Endothelial cell of umbilical vein (primary cell): Measurements from ENCODE around the gene LCTL. TPM values are rescaled to one million over a fixed set of nuclear protein-coding genes. Genes with fewer than 3 reads are reported as not detected.

Source experiments
- BruUV-seq: library from RNA; stranded (reverse); fragments of 400-500 nt; replicated peaks from 2 replicates; lab custom pipeline; 2021; lab: Mats Ljungman, UMichigan
- CTCF ChIA-PET: fragments of 300-600, 350-600 bp; sonication (Branson Sonifier 250); formaldehyde crosslinking; loops from one replicate; lab custom pipeline; 2021; ENCODE audit warnings: antibody characterized with exemption, inconsistent platforms; lab: Charles Lee
- POLR2A ChIA-PET: fragments of 300-600, 350-600 bp; sonication (Branson Sonifier 250); formaldehyde crosslinking; loops from one replicate; lab custom pipeline; 2021; ENCODE audit warnings: antibody characterized with exemption, inconsistent platforms; lab: Charles Lee
- DNase-seq: peaks from one replicate; pipeline ENCODE4 v3.0.0-alpha.2; 2011; ENCODE audit warnings: low read depth, low spot score
- FAIRE-seq: peaks from 2 replicates; lab custom pipeline; 2011; peaks lifted over from hg19 to GRCh38; lab: Jason Lieb, UNC
- H2AFZ ChIP-seq: 2 replicates; pipeline ENCODE4 v1.6.0; 2012; ENCODE audit warnings: low read depth, low read length, control low read depth, inconsistent platforms
- H3K27ac ChIP-seq: 2 replicates; pipeline ENCODE4 v1.5.1; 2011; ENCODE audit warnings: low read depth, mild to moderate bottlenecking, control low read depth, low read length, moderate library complexity; ENCODE audit not compliant: insufficient read depth
- H3K27me3 ChIP-seq, 2 experiments: 2 replicates each; pipeline versions ENCODE4 v1.6.0 to v1.6.1; 2011; ENCODE audit warnings: low read length in 2 of 2, mixed read lengths in 1 of 2; ENCODE audit not compliant: control insufficient read depth in 2 of 2, insufficient read depth in 2 of 2
- H3K36me3 ChIP-seq, 2 experiments: 2 replicates in 1 of 2; 3 replicates in 1 of 2; pipeline ENCODE4 v1.5.1; 2011; ENCODE audit warnings: low read length in 2 of 2, mild to moderate bottlenecking in 1 of 2, moderate library complexity in 1 of 2; ENCODE audit not compliant: control insufficient read depth in 2 of 2, insufficient read depth in 2 of 2; ENCODE audit errors: extremely low read depth in 1 of 2
- H3K4me1 ChIP-seq: 3 replicates; pipeline ENCODE4 v1.5.1; 2011; ENCODE audit warnings: mild to moderate bottlenecking, low read length; ENCODE audit not compliant: control insufficient read depth, insufficient read depth; ENCODE audit errors: extremely low read depth
- H3K4me2 ChIP-seq: 2 replicates; pipeline ENCODE4 v1.6.1; 2011; ENCODE audit warnings: low read length, control low read depth, mixed read lengths; ENCODE audit not compliant: insufficient read depth
- H3K4me3 ChIP-seq, 3 experiments: fragments of 200-600 bp in 1 of 3; sonication (generic), shearing (Covaris generic) in 1 of 3; replicated peaks in 1 of 3; 2 replicates each; pipeline ENCODE4 v1.5.1; 2011 to 2016; ENCODE audit warnings: control low read depth in 3 of 3, low read length in 3 of 3, mild to moderate bottlenecking in 2 of 3, inconsistent platforms in 1 of 3, low read depth in 1 of 3, moderate library complexity in 1 of 3; ENCODE audit not compliant: insufficient read depth in 1 of 3
- H3K79me2 ChIP-seq: 2 replicates; pipeline ENCODE4 v1.6.0; 2012; ENCODE audit warnings: low read length, inconsistent platforms; ENCODE audit not compliant: control insufficient read depth, insufficient read depth
- H3K9ac ChIP-seq: replicated peaks from 2 replicates; pipeline ENCODE3; 2011; ENCODE audit warnings: low read length, control low read depth; ENCODE audit not compliant: insufficient read depth; ENCODE audit errors: extremely low read depth
- H3K9me1 ChIP-seq: replicated peaks from 3 replicates; pipeline ENCODE4 v1.6.0; 2011; ENCODE audit warnings: mild to moderate bottlenecking, low read length; ENCODE audit not compliant: control insufficient read depth, insufficient read depth; ENCODE audit errors: extremely low read depth
- H3K9me3 ChIP-seq: replicated peaks from 2 replicates; pipeline ENCODE4 v1.5.1; 2012; ENCODE audit warnings: low read length, inconsistent platforms; ENCODE audit not compliant: control insufficient read depth, insufficient read depth
- H4K20me1 ChIP-seq: replicated peaks from 2 replicates; pipeline ENCODE3; 2011; ENCODE audit warnings: mild to moderate bottlenecking, low read length; ENCODE audit not compliant: control insufficient read depth, insufficient read depth; ENCODE audit errors: extremely low read depth
- FOS ChIP-seq: IDR thresholded peaks from 2 replicates; pipeline ENCODE4 v1.6.1; 2011; ENCODE audit warnings: mild to moderate bottlenecking, low read length, moderate library complexity, borderline replicate concordance; ENCODE audit not compliant: insufficient read depth
- POLR2A ChIP-seq: IDR thresholded peaks from 2 replicates; pipeline ENCODE4 v1.6.1; 2012; ENCODE audit warnings: low read depth, mild to moderate bottlenecking, control low read depth, low read length
- POLR2AphosphoS5 ChIP-seq: IDR thresholded peaks from 2 replicates; pipeline ENCODE4 v1.6.1; 2012; ENCODE audit warnings: low read depth, mild to moderate bottlenecking, control low read depth, low read length, moderate library complexity; ENCODE audit not compliant: insufficient read depth
- dilution Hi-C: fragments of 300-500 bp; cut with MboI; formaldehyde crosslinking; loops from one replicate; pipeline ENCODE4 v1.15.0; 2019; ENCODE audit warnings: low sequenced_read_pairs; ENCODE audit not compliant: extremely low pct_ligation_motif_present
- intact Hi-C: fragments of 100-400 bp; cut with micrococcal nuclease; formaldehyde crosslinking; loops from one replicate; pipeline ENCODE4 v1.10.0; 2022
- polyA plus RNA-seq, 4 experiments: library from polyadenylated mRNA; depleted of rRNA in 3 of 4; stranded (reverse) in 3 of 4; unstranded in 1 of 4; fragments of >200 nt; gene quantifications; 2 replicates each; pipeline versions ENCODE4 v1.2.1 to v1.2.3, GENCODE V29; 2011 to 2012; ENCODE audit warnings: missing spikeins in 1 of 4
- total RNA-seq: library from RNA; stranded (reverse); gene quantifications from 2 replicates; pipeline ENCODE4 v1.2.3, GENCODE V29; 2021
- TF ChIP-seq, protein P1 (sequence below): IDR thresholded peaks from 2 replicates; pipeline ENCODE4 v1.6.1; 2011; ENCODE audit not compliant: insufficient read depth, insufficient read length

Gene LCTL
- total and polyA plus RNA-seq, 2 donors (not counting 3 experiments of a cell fraction or from before 2014, with no cell fraction given): 0.04 TPM; not detected in 1

DNA sequence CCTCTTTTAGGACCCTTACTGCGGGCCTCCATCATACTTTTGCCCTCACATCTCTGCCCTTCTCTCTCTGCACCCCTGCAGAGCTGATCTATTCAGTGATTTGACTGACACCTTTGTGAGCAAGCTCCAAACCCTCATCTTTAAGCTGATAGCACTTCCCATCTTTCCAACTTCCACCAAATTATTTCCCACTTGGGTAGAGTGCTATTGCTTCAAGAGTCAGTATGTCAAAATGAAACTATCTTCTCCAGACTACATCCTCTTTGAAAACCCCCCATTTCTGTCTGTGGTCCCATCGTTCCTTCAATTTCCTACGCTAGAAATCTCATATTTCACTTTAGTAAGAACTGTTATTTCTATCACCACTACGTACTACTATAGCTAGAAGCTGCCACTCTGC, 41.0 kb downstream of the LCTL start:
- DNase-seq (no peak), FAIRE-seq (no peak)
- CTCF ChIA-PET: interaction anchor here (1.1 to 1.5 kb wide), 3 partner anchors 15 to 42 kb away, joined by 3 to 4 read pairs (median 3); no protein-coding TSS in a partner anchor
- Histone ChIP-seq H3K27me3 (no peaks in the 10 kb centered on the region), H4K20me1 (no peaks in the 10 kb centered on the region), H3K9me1 (no peaks in the 10 kb centered on the region), H3K4me1 (no peaks in the 10 kb centered on the region), H3K36me3 (peaks cover 4 to 7% of the 10 kb centered on the region in 2 experiments), H2AFZ (no peak overlapping the region), H3K27ac (no peak overlapping the region), H3K9me3 (no peaks in the 10 kb centered on the region), H3K4me3 (no peak overlapping the region), H3K79me2 (no peaks in the 10 kb centered on the region), H3K4me2 (no peak overlapping the region), H3K9ac (no peak overlapping the region)
- dilution Hi-C loops (no loop called here), intact Hi-C loops (no loop called here)
- POLR2A ChIA-PET: no interaction called here
- TF ChIP-seq FOS (no peak), POLR2A (no peak)
- TF ChIP-seq, protein P1, sequence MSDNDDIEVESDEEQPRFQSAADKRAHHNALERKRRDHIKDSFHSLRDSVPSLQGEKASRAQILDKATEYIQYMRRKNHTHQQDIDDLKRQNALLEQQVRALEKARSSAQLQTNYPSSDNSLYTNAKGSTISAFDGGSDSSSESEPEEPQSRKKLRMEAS: no peak
- no TSS peak for BruUV-seq

DNA sequence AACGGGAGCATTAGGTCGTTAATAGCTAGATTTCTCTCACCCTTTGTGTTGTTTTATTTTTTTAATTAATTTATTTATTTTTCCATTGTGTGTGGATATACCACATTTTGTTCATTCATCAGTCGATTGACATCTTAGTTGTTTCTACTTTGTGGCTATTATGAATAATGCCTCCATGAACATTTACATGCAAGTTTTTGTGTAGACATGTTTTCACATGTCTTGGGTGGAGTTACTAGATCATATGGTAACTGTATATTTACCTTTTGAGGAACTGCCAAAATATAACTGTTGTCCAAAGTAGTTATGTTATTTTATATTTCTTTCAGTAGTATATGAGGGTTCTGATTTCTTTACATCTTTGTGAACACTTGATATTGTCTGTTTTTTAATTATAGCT, 41.9 kb downstream of the LCTL start:
- dilution Hi-C loops: no loop called here

More for the DNA sequence above, 41.9 kb downstream of the LCTL start:
- DNase-seq (no peak), FAIRE-seq (no peak)
- Histone ChIP-seq H3K4me3 (no peak overlapping the region), H3K9me3 (no peaks in the 10 kb centered on the region), H2AFZ (no peak overlapping the region), H3K36me3 (peaks cover 4 to 8% of the 10 kb centered on the region in 2 experiments), H3K9me1 (no peaks in the 10 kb centered on the region), H3K79me2 (no peaks in the 10 kb centered on the region), H3K4me2 (no peak overlapping the region), H3K27me3 (no peaks in the 10 kb centered on the region), H3K27ac (no peak overlapping the region), H3K4me1 (no peaks in the 10 kb centered on the region), H4K20me1 (no peaks in the 10 kb centered on the region), H3K9ac (no peak overlapping the region)
- BruUV-seq: no TSS peak
- intact Hi-C loops: no loop called here
- CTCF ChIA-PET: interaction anchor here (1.1 to 1.5 kb wide), 2 partner anchors 34 to 43 kb away, joined by 3 to 4 read pairs; no protein-coding TSS in a partner anchor
- TF ChIP-seq FOS (no peak), POLR2AphosphoS5 (no peak)
- TF ChIP-seq, protein P1: no peak
- POLR2A ChIA-PET: no interaction called here
